Vagina (tissue), 2 donors: ENCODE data around the gene GGT7.

Source experiments
- CTCF ChIP-seq, 3 experiments: fragments of 450-650 bp in 2 of 3; fragments of 200-600 bp in 1 of 3; sonication (generic) in 1 of 3; IDR thresholded peaks; one replicate each; pipeline ENCODE4 v1.5.1; 2017 to 2019; ENCODE audit warnings: antibody characterized with exemption in 3 of 3, mild to moderate bottlenecking in 2 of 3, moderate library complexity in 2 of 3
- POLR2A ChIP-seq, 2 donors: fragments of 450-650 bp; IDR thresholded peaks; one replicate each; pipeline ENCODE4 v1.6.1; 2017; ENCODE audit warnings: antibody characterized with exemption in 2 of 2, mild to moderate bottlenecking in 2 of 2, moderate library complexity in 2 of 2

GRCh38 chr20:34873583-34874093 lies 982 bp upstream of the GGT7 start:
- TF ChIP-seq CTCF (IDR thresholded peaks at IDR 0.05) (no peak), POLR2A (IDR thresholded peaks at IDR 0.05) (no peak)
